DMS 273 (cell line): ENCODE results near the gene DHRSX.
"Not testable (repeated sequence)": the region's sequence is repeated elsewhere in the genome, so short reads cannot be mapped to it uniquely, and the experiment has no call there.

Experiments used
- DNase-seq: peaks from one replicate; lab custom pipeline; 2025; ENCODE audit not compliant: unreplicated experiment; lab: John Stamatoyannopoulos, UW

DHRSX gene

GRCh38 chrX:2520539-2520938 is 19.8 kb upstream of the DHRSX start:
- DNase-seq, result no peak

GRCh38 chrX:2519638-2520037 is 18.9 kb upstream of the DHRSX start:
- DNase-seq, result not testable (repeated sequence)

DNA sequence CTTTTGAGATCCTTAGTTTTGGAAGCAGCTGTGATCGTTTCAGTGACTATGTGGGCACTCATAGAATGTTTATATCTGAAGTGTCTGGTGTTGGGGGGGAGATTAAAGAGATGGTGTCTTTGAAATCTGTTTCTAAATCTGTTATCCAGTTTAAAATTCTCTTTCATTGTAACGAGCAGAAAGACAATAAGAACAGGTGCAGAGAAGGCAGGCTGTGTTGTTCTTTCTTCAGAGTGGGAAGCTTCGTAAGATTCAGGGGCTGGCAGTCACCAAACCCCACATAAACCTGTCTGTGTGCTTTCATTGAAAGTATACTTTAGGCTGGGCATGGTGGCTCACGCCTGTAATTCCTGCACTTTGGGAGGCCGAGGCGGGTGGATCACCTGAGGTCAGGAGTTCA is 16.3 kb upstream of the DHRSX start:
- DNase-seq, result no peak

GRCh38 chrX:2516623-2517022 is 15.8 kb upstream of the DHRSX start:
- no peak for DNase-seq

DNA sequence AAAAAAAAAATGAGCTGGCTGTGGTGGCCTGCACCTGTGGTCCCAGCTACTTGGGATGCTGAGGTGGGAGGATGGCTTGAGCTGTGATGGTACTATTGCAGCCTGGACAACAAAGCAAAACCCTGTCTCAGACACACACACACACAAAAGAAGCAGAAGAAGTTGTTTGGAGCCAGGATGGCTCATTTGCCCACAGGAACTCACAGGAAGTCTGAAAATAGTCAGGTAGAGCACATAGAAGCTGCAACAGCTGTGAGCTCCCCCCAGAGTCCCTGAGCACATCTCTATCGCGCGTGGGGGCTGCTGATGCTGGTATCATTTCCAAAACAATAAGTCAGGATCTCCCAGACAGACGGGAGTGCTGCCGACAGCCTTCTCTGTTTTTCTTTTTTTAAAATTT is 13.4 kb upstream of the DHRSX start:
- no peak for DNase-seq

DNA sequence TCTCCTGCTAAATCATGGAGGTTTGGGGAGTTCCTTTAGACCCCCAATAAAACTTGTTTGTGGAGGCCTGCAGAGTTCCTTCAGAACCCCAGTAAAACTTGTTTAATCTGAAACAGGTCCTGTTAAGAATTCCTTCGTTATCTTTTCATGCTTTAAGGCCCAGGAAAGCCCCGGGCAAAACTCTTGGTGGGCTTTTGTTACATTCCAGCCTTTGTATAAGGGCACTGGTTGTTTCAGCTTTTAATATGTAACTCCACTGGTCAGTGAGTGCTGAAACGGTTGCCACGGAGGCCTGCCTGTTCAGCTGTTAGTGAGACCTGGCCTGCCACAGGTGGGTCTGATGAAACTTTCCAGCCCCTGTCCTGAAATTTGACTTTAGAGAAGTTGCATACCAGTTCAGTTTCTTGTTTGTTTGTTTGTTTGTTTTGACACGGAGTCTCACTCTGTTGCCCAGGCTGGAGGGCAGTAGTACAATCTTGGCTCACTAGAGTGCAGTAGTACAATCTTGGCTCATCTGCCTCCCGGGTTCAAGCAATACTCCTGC is 12.4 kb upstream of the DHRSX start:
- no peak for DNase-seq

GRCh38 chrX:2512501-2512900 is 11.7 kb upstream of the DHRSX start:
- DNase-seq, result no peak

DNA sequence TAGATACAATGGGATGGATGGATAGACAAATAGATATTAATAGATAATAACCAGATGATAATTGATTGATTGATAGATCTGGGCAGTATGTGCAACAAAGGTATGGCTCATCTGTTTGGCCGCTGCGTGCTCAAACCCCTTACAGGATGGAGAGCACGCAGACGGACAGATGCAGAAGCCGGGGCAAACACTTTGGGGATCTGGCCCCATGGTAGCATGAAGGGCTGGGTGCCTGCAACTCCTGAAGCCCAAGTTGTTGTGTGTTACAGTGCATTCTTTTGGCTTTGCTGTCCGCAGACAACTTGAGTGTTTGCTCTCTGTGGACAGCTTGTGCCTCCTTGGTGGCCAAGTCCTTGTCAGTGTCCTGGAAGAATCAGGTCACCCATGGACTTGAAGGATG is 10.6 kb upstream of the DHRSX start:
- DNase-seq, result no peak

DNA sequence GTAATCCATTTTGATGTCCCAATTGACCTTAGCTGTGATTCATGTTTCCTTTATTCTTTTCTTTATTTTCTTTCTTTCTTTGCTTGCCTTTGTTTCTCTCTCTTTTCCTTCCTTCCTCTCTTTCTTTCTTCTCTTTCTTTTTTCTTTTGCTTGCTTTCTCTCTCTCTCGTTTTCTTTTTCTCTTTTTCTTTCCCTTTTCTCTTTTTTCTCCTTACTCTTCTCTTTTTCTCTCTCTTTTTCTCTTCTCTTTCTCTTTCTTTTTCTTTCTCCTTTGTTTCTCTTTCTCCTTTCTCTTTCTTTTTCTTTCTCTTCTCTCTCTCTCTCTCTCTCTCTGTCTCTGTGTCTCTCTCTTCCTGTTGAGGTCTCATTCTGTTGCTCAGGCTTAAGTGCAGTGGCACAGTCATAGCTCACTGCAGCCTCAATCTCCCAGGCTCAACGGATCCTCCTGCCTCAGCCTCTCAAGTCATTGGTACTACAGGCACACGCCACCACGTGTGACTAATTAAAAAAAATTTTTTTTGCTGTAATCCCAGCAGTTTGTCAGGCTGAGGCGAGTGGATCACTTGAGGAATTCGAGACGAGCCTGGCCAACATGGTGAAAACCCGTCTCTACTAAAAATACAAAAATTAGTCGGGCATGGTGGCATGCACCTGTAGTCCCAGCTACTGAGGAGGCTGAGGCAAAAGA is 8.0 kb upstream of the DHRSX start:
- no peak for DNase-seq

DNA sequence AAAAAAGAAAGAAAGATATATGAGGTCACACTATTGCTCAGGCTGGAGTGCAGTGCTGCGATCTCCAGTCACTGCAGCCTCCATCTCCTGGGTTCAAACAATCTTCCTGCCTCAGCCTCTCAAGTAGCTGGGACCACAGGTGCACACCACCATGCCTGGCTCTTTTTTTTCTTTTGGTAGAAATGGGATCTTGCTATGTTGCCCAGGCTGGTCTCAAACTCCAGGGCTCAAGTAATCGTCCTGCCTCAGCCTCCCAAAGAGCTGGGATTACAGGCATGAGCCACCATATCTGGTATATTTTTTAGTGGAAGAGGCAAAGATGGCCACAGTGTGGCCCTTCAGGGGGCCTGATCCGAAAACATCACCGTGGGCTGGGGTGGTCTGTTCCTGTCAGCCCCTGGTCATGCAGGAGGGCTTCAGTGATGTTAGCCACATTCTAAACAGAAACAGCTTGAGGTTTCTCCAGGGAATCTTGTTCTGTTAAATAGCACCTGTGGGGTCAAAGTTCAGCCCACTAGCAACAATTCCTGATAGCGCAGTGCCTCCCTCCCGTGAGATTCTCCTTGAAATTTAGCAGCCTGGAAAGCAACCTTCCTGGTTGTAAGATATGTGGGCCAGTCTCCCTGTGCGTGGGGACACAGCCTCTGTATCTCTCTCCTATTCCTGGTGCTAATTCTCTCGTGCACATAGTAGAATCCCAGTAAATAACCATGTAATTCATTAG is 7.3 kb upstream of the DHRSX start:
- no peak for DNase-seq

DNA sequence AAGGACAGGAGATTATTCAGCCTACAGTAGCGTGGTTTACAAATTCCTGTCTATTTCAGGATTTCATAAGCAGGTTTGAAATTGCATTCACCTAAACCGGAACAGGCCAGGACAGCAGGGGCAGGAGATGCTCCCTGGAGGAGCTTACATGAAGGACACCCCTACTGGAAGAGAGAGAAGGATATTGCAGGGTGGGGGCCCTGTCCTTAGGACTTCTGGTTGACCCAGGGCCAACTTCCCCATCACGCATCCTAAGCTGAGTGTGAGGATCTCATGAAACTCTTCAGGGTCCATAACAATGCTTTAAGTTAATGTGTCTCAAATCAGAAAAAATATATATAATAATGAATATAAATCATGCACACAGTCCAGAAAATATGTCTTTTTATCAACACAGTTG is 6.4 kb upstream of the DHRSX start:
- DNase-seq, result no peak

GRCh38 chrX:2505341-2505740 is 4.6 kb upstream of the DHRSX start:
- DNase-seq, result not testable (repeated sequence)

GRCh38 chrX:2504706-2505332 is 4.0 kb upstream of the DHRSX start:
- no peak for DNase-seq

DNA sequence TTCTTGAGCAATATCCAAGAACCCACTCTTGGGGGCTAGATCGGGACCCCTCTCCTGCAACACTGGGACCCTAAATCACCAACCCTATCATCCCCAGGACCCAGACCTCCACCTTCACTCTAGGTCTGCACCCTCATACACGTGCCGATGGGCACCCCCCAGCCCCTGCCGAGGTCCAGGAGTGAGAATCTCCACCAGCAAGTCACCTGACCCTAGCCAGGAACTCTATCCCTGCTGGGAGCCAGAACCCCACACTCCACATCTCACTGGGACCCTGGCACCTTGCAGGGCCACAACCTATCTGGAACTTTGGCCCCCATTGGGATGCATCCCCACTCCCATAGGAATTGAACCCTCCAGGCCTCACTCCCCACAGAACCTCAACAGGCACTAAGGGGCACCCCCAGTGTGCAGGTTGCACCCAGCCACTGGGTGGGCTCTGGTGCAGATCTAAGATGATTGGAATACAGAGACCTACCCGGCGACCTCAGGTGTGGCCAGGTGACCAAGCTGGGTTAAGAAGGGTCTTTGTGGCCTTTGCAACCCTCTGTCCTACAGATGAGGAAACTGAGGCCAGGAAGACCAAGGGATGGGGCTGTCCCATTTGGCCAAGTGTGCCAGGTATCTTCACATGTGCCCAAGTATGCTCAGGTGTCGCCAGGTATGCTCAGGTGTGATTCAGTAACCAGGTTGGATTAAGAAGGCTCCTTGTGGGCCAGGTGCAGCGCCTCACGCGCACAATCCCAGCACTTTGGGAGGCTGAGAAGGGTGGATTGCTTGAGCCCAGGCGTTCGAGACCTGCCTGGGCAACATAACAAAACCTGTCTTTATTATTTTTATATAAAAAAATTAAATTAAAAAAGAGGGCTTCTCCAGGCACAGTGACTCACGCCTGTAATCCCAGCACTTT is 3.1 kb upstream of the DHRSX start:
- DNase-seq, result no peak

DNA sequence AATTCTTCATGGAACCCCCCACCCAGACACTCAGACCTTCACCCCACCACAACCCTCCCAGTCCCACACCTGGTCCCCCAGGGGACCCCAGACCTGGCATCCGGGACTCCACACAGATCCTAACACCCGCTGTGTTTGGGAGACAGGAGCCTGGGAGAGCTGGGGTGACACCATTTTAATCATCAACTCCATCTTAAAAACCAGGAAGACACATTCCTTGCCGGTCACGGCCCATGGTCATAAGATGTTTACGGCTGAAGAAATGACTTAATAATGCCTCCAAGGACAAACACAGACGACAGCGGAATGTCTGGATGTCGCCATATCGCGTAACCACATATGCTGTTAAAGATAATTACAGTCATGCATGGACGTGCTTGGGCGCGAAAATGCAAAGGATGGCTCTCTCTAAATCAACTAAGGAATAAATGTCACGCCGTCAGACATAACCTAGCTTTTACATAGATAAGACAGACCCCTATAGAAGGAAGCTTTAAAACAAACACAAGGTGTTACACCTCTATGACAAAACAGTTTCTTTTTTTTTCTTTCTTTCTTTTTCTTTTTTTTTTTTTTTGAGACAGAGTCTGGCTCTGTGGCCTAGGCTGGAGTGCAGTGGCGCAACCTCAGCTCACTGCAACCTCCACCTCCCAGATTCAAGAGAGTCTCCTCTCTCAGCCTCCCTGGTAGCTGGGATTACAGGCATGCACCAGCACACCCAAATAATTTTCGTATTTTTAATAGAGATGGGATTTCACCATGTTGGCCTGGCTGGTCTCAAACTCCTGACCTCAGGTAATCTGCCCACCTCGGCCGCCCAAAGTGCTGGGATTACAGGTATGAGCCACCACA is 2.1 kb upstream of the DHRSX start:
- DNase-seq, result no peak

- DNase-seq, result no peak
Measured at GRCh38 chrX:2502120-2502667, 1.4 kb upstream of the DHRSX start.

DNA sequence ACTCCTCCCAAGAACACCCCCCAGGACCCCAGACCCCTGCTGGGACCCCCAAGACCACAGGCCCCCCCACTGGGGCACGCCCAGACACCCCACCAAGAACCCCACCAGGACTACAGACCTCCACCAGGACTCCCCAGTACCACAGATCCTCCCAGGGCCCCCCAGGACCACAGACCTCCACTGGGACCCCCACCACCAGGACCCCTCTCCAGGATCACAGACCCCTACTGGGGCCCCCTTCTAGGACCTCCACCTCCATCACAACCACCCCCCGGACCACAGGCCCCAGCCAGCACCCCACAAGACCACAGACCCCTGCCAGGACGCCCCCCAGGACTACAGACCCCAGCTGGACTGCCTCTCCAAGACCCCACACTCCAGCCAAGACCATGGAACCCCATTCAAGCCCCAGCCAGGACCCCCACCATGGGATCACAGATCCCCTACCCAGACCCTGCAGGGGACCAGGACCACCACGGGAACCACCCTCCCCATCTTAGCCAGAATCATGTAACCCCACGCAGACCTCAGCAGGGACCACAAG is 855 bp upstream of the DHRSX start:
- DNase-seq, result no peak

GRCh38 chrX:2500091-2500802 is 529 bp downstream of the DHRSX start:
- DNase-seq, result no peak

GRCh38 chrX:2499507-2499906 is 1.3 kb downstream of the DHRSX start:
- no peak for DNase-seq
